NCI-H226 (cell line): ENCODE data around the gene TDRD12.
"Not testable (repeated sequence)": the region's sequence is repeated elsewhere in the genome, so short reads cannot be mapped to it uniquely, and the experiment has no call there.

Experiments used
- DNase-seq: peaks from one replicate; pipeline ENCODE4 v3.0.0-alpha.2; 2015

TDRD12 gene

GRCh38 chr19:32748948-32749347 lies 29.4 kb downstream of the TDRD12 start:
- DNase-seq, result no peak

DNA sequence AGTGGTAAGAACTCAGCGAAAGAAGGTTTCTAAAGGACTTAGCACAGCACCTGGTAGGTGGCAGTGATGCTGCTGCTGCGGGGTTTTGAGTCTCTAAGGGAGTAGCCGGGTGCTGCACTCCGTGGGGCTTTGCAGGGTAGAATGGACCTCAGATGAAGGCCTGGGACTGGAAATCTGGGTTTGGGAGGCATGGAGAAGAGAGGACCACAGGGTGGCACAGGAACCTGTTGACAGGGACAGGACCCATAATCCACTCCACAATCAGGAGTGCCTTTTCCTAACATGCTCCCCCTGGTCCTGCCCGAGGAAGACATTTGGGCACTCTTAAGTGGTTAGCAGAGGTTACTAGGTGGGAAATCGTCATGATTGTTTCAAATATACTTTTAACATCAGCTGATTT lies 29.8 kb downstream of the TDRD12 start:
- no peak for DNase-seq

GRCh38 chr19:32750441-32751055 lies 31.0 kb downstream of the TDRD12 start:
- no peak for DNase-seq

- DNase-seq, result no peak
Observed at GRCh38 chr19:32751066-32751465, 31.5 kb downstream of the TDRD12 start.

- DNase-seq, result no peak
Observed at GRCh38 chr19:32757189-32757588, 37.6 kb downstream of the TDRD12 start.

- DNase-seq, result not testable (repeated sequence)
Observed at GRCh38 chr19:32765365-32765764, 45.8 kb downstream of the TDRD12 start.

DNA sequence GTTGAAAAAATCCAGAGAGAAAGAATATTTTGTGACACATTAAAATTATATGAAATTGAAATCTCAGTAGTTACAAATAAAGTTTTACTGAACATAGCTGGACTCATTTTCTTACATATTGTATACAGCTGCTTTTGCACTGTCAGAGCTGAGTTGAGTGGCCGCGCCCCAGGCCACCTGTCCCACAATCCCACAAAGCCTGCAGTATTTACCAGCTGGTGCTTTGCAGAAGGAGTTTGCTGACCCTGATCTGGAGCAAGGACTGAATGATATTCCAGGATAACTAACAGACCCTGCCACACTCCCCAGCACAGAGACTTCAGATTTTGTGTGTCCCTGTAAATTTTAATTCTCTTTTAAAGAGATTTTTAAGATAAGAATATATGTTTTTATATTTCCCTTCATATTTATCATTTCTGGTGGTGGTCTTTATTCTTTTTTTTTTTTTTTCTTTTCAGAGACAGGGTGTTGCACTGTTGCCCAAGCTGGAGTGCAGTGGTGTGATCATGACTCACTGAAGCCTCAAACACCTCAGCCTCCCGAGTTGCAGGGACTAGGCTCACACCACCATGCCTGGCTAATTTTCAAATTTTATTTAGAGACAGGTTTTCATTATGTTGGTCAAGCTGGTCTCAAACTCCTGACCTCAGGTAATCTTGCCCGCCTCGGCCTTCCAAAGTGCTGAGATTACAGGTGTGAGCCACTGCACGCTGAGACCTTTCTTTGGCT lies 48.5 kb downstream of the TDRD12 start:
- DNase-seq, result no peak

- DNase-seq, result no peak
Observed at GRCh38 chr19:32771596-32771995, 52.0 kb downstream of the TDRD12 start.

DNA sequence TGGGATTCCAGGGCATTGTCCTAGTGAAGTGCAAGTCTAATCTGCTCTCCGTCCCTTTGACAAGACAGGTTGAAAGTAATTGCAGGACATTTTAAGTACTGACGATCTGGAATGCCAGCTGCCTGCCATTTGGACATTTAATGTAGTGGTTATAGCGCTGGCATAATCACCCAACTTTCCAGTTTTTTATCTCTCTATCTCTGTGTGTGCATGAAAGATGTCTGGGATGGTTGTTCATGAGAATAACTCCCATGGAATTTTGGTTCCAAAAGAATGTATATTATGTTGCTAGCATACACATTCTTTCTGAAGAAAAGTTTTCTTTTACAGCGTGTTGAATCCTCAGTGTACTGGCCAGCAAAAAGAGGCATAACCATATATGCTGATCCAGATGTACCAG lies 53.6 kb downstream of the TDRD12 start:
- no peak for DNase-seq

DNA sequence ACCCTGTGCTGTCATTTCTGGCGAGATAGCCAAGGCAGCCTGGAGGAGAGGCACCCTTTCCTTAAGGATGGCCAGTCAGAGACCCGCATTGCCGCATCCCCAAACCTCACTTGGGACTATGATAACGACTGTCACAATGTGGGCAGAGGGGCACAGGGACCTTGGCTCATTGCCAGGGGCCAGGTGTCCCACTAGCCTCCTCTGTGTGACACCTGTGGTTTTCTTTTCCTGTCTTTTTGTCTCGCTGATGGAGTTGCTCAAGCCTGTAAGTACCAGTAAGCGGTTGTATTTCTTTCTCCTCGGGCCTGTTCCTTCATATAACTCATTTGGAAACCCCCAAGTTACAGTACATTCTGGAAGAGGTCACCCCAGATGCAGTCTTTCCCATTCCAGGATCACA lies 59.5 kb downstream of the TDRD12 start:
- no peak for DNase-seq

DNA sequence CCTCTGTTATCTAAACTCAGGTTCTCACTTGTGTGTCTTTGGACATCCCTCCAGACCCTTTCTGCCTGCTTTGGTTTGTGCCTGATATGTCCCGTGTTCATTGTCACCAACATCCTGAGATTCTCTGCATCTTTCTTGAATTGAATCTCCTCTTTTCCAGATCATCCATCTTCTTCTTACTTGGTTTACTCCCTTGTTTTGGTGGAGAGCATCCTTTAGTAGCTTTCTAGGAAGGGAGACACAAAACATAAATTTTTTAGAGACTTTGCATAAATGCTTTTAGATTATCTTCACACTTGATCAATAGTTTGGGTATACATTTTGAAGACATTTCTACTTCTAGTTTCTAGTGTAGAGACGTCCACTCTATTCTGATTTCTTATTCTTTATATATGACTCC lies 61.7 kb downstream of the TDRD12 start:
- no peak for DNase-seq

- DNase-seq, result not testable (repeated sequence)
Observed at GRCh38 chr19:32782089-32782488, 62.5 kb downstream of the TDRD12 start.

- not testable (repeated sequence) for DNase-seq
Observed at GRCh38 chr19:32787161-32787813, 67.7 kb downstream of the TDRD12 start.

DNA sequence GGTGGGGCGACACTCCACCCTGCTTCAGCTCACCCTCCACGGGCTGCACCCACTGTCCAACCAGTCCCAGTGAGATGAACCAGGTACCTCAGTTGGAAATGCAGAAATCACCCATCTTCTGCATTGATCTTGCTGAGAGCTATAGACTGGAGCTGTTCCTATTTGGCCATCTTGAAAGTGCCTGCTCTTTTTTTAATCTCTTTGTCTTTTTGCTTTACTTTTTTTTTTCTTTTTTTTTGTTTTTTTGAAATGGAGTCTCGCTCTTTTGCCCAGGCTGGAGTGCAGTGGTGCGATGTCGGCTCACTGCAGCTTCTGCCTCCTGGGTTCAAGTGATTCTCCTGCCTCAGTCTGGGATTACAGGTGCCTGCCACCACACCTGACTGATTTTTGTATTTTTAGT lies 68.3 kb downstream of the TDRD12 start:
- DNase-seq, result not testable (repeated sequence)

- DNase-seq, result no peak
Observed at GRCh38 chr19:32789429-32789828, 69.9 kb downstream of the TDRD12 start.

DNA sequence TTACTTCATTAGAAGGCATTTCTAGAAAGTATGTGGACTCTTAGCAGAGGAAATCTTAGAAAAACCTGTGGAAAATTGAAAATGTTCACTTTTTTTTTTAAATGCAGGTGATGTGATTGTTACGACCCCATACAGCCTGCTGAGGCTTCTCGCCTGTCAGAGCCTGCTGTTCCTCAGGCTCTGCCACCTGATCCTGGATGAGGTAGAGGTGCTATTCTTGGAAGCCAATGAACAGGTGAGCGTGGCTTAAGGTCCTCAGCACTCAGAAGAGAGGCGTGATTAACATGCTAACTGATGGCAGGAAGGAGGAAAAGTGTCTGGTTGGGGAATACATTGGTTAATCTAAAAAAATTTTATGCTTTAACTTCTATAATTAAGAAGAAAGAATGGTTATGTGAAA lies 78.6 kb downstream of the TDRD12 start:
- DNase-seq, result no peak

- DNase-seq, result no peak
Observed at GRCh38 chr19:32800191-32800590, 80.6 kb downstream of the TDRD12 start.

GRCh38 chr19:32800754-32801153 lies 81.2 kb downstream of the TDRD12 start:
- no peak for DNase-seq

DNA sequence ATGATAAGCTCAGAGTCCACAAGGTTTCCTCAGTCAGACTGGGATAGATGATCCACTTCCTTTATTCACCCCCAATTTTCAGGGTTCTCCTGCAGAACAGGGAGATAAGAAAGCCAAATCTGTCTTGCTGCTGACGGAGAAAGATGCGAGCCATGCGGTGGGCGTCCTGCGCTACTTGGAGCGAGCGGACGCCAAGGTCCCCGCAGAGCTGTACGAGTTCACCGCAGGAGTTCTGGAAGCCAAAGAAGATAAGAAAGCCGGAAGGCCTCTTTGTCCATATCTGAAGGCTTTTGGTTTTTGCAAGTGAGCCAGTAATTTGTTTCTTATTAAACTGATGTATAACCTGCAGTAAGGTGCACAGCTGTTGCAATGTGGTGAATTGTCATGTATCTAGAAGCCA lies 83.3 kb downstream of the TDRD12 start:
- no peak for DNase-seq

DNA sequence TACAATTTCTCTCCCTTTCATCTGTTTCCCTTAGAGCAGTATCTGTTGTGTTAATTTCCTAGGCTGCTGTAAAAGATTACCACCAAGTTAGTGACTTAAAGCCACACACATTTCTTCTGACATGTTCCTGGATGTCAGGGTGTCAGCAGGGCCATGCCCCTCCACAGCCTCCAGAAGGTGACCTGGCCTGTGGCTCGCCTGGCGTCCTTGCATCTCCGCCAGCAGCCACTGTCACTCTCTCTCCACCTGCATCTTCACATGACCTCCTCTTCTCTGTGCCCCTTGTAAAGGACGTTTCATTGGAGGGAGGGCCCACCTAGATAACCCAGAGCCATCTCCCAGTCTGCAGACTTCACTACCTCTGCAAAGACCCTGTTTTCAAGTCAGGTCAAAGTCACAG lies 88.7 kb downstream of the TDRD12 start:
- no peak for DNase-seq

GRCh38 chr19:32809254-32809653 lies 89.7 kb downstream of the TDRD12 start:
- no peak for DNase-seq

- DNase-seq, result no peak
Observed at GRCh38 chr19:32809754-32810153, 90.2 kb downstream of the TDRD12 start.

GRCh38 chr19:32810452-32810851 lies 90.9 kb downstream of the TDRD12 start:
- no peak for DNase-seq

- no peak for DNase-seq
Observed at GRCh38 chr19:32811151-32811550, 91.6 kb downstream of the TDRD12 start.
